SW 1271 (cell line): Measurements from ENCODE around the gene DUSP28.
A peak's percentile ranks its signal among the peaks of the same experiment; 100 is the strongest.
"Not testable (repeated sequence)": the region's sequence is repeated elsewhere in the genome, so short reads cannot be mapped to it uniquely, and the experiment has no call there.

Experiments used
- DNase-seq, 2 experiments: peaks; one replicate each; lab custom pipeline; 2025; lab: John Stamatoyannopoulos, UW

Gene DUSP28

GRCh38 chr2:240560084-240560479 lies at the start of gene DUSP28:
TSS of gene DUSP28 (plus strand) at chr2:240560357. CDS start at chr2:240560685, 328 bp downstream.
- DNase-seq = peak; percentile 52 to 84

GRCh38 chr2:240510513-240511210 lies 49.5 kb upstream of the DUSP28 start:
- no peak for DNase-seq

- no peak for DNase-seq
Measured at GRCh38 chr2:240511351-240512108, 48.6 kb upstream of the DUSP28 start.

GRCh38 chr2:240512109-240512485 lies 48.1 kb upstream of the DUSP28 start:
- no peak for DNase-seq

- DNase-seq = no peak
Measured at GRCh38 chr2:240512666-240513535, 47.3 kb upstream of the DUSP28 start.

GRCh38 chr2:240513549-240514287 lies 46.4 kb upstream of the DUSP28 start:
- DNase-seq = peak in 1 of 2 experiments; percentile 49

GRCh38 chr2:240514631-240515030 lies 45.5 kb upstream of the DUSP28 start:
- DNase-seq = no peak

GRCh38 chr2:240517342-240517741 lies 42.8 kb upstream of the DUSP28 start:
- no peak for DNase-seq

- no peak for DNase-seq
Measured at GRCh38 chr2:240518981-240519380, 41.2 kb upstream of the DUSP28 start.

- no peak for DNase-seq
Measured at GRCh38 chr2:240519396-240520129, 40.6 kb upstream of the DUSP28 start.

GRCh38 chr2:240520130-240520973 lies 39.8 kb upstream of the DUSP28 start:
- DNase-seq = no peak

- DNase-seq = no peak
Measured at GRCh38 chr2:240520974-240521350, 39.2 kb upstream of the DUSP28 start.

- DNase-seq = not testable (repeated sequence)
Measured at GRCh38 chr2:240521885-240522284, 38.3 kb upstream of the DUSP28 start.

GRCh38 chr2:240522406-240522805 lies 37.8 kb upstream of the DUSP28 start:
- DNase-seq = no peak

GRCh38 chr2:240523451-240524281 lies 36.5 kb upstream of the DUSP28 start:
- no peak for DNase-seq

GRCh38 chr2:240524963-240525718 lies 35.0 kb upstream of the DUSP28 start:
- no peak for DNase-seq

- no peak for DNase-seq
Measured at GRCh38 chr2:240525802-240526201, 34.4 kb upstream of the DUSP28 start.

GRCh38 chr2:240526521-240526920 lies 33.6 kb upstream of the DUSP28 start:
- no peak for DNase-seq
